ENCODE data around the gene SINHCAF.

SINHCAF gene

GRCh38 chr12:31342286-31342685, 16.3 kb upstream of the SINHCAF start:
- Histone ChIP-seq H3K4me3 (ENCODE audit: insufficient read depth in 1 of 2, low read depth in 1 of 2, low read length in 2 of 2) (no peak overlapping the region), H3K27ac (ENCODE audit: low read length, poor library complexity, severe bottlenecking) (no peak overlapping the region), H3K9me3 (ENCODE audit: control insufficient read depth, low read length) (no peaks in the 10 kb centered on the region), H3K27me3 (ENCODE audit: control insufficient read depth in 1 of 2, insufficient read depth in 1 of 2, low read length in 2 of 2) (peaks cover 7 to 10% of the 10 kb centered on the region in 2 experiments), H2AK5ac (ENCODE audit: low read length, severe bottlenecking) (no peak overlapping the region), H3K9ac (ENCODE audit: low read length) (no peak overlapping the region), H3K18ac (ENCODE audit: low read depth in 1 of 2, low read length in 2 of 2) (no peak overlapping the region), H2BK5ac (ENCODE audit: low read depth, low read length, poor library complexity, severe bottlenecking) (no peak overlapping the region), H3K4ac (ENCODE audit: low read depth in 1 of 2, low read length in 2 of 2) (no peak overlapping the region), H2BK120ac (ENCODE audit: low read depth, low read length) (no peak overlapping the region), H3K36me3 (ENCODE audit: control insufficient read depth in 1 of 2, insufficient read depth in 2 of 2, low read depth in 1 of 2, low read length in 2 of 2) (no peaks in the 10 kb centered on the region), H3K4me2 (ENCODE audit: low read length, poor library complexity, severe bottlenecking) (no peak overlapping the region), H3K14ac (ENCODE audit: low read length in 2 of 2) (no peak overlapping the region), H4K8ac (ENCODE audit: low read length) (no peak overlapping the region), H3K23ac (ENCODE audit: low read length in 2 of 2) (no peak overlapping the region), H2AFZ (ENCODE audit: low read depth, low read length) (no peak overlapping the region), H2BK15ac (ENCODE audit: low read depth, poor library complexity, severe bottlenecking) (no peak overlapping the region), H3K4me1 (ENCODE audit: control insufficient read depth, insufficient read depth, low read depth, low read length) (no peaks in the 10 kb centered on the region), H3K79me1 (replicated peaks; ENCODE audit: low read length, poor library complexity, severe bottlenecking) (no peaks in the 10 kb centered on the region), H4K91ac (ENCODE audit: low read length) (no peak overlapping the region), H2BK12ac (ENCODE audit: low read length in 2 of 2) (no peak overlapping the region)
- DNase-seq: no peak
- whole genome bisulfite sequencing: 40% methylated on average over 1 of the region's 1 CpG

- 85% methylated on average over 8 of the region's 10 CpGs for WGBS
- no peak overlapping the region for H3K4me3 ChIP-seq (ENCODE audit: insufficient read depth in 1 of 2, low read depth in 1 of 2, low read length in 2 of 2)
- H3K9me3 ChIP-seq (ENCODE audit: control insufficient read depth, low read length): no peaks in the 10 kb centered on the region
- H3K14ac ChIP-seq (ENCODE audit: low read length in 2 of 2): no peak overlapping the region
- H3K4me2 ChIP-seq (ENCODE audit: low read length, poor library complexity, severe bottlenecking): no peak overlapping the region
- no peak overlapping the region for H3K18ac ChIP-seq (ENCODE audit: low read depth in 1 of 2, low read length in 2 of 2)
- H3K79me1 ChIP-seq (replicated peaks; ENCODE audit: low read length, poor library complexity, severe bottlenecking): no peaks in the 10 kb centered on the region
- no peaks in the 10 kb centered on the region for H3K27me3 ChIP-seq (ENCODE audit: control insufficient read depth in 1 of 2, insufficient read depth in 1 of 2, low read length in 2 of 2)
- H3K9ac ChIP-seq (ENCODE audit: low read length): no peak overlapping the region
- H2BK12ac ChIP-seq (ENCODE audit: low read length in 2 of 2): no peak overlapping the region
- no peak overlapping the region for H2AFZ ChIP-seq (ENCODE audit: low read depth, low read length)
- H4K8ac ChIP-seq (ENCODE audit: low read length): no peak overlapping the region
- H2BK120ac ChIP-seq (ENCODE audit: low read depth, low read length): no peak overlapping the region
- H4K91ac ChIP-seq (ENCODE audit: low read length): no peak overlapping the region
- H3K4me1 ChIP-seq (ENCODE audit: control insufficient read depth, insufficient read depth, low read depth, low read length): no peaks in the 10 kb centered on the region
- H2BK5ac ChIP-seq (ENCODE audit: low read depth, low read length, poor library complexity, severe bottlenecking): no peak overlapping the region
- no peak for DNase-seq
- H2BK15ac ChIP-seq (ENCODE audit: low read depth, poor library complexity, severe bottlenecking): no peak overlapping the region
- no peaks in the 10 kb centered on the region for H3K36me3 ChIP-seq (ENCODE audit: control insufficient read depth in 1 of 2, insufficient read depth in 2 of 2, low read depth in 1 of 2, low read length in 2 of 2)
- no peak overlapping the region for H3K27ac ChIP-seq (ENCODE audit: low read length, poor library complexity, severe bottlenecking)
- no peak overlapping the region for H2AK5ac ChIP-seq (ENCODE audit: low read length, severe bottlenecking)
- H3K4ac ChIP-seq (ENCODE audit: low read depth in 1 of 2, low read length in 2 of 2): no peak overlapping the region
- H3K23ac ChIP-seq (ENCODE audit: low read length in 2 of 2): no peak overlapping the region
These were observed 14.1 kb upstream of the SINHCAF start for GRCh38 chr12:31339831-31340622.

DNA sequence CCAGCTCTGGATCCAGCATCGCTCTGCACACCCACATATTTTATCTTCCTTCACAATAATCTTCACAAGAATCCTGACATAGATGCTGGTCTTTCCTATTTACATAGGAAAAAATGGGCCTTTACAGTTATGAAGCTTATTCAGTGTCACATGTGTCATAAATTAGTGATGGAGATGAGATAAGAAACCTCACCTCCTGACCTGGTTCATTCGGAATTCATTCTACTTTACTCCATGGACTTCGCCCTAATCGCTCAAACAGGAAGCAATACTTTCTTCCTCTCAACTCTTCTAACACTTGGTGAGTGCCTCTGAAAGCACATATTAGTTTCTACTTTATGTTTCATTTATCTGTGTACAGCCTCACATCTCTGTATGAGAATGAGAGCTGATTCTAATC, 12.0 kb upstream of the SINHCAF start:
- no peak overlapping the region for H3K18ac ChIP-seq (ENCODE audit: low read depth in 1 of 2, low read length in 2 of 2)

GRCh38 chr12:31331242-31331641, 5.3 kb upstream of the SINHCAF start:
- no peaks in the 10 kb centered on the region for H3K9me3 ChIP-seq (ENCODE audit: control insufficient read depth, low read length)
- H2AK5ac ChIP-seq (ENCODE audit: low read length, severe bottlenecking): no peak overlapping the region
- H3K27ac ChIP-seq (ENCODE audit: low read length, poor library complexity, severe bottlenecking): no peak overlapping the region
- no peak for DNase-seq
- no peak overlapping the region for H2AFZ ChIP-seq (ENCODE audit: low read depth, low read length)
- H3K18ac ChIP-seq (ENCODE audit: low read depth in 1 of 2, low read length in 2 of 2): no peak overlapping the region
- no peak overlapping the region for H2BK15ac ChIP-seq (ENCODE audit: low read depth, poor library complexity, severe bottlenecking)
- no peak overlapping the region for H4K91ac ChIP-seq (ENCODE audit: low read length)
- H4K8ac ChIP-seq (ENCODE audit: low read length): no peak overlapping the region
- H3K4me3 ChIP-seq (ENCODE audit: insufficient read depth in 1 of 2, low read depth in 1 of 2, low read length in 2 of 2): no peak overlapping the region
- H3K4me1 ChIP-seq (ENCODE audit: control insufficient read depth, insufficient read depth, low read depth, low read length): peaks cover 2% of the 10 kb centered on the region
- WGBS: 63% methylated on average over 2 of the region's 4 CpGs
- H2BK12ac ChIP-seq (ENCODE audit: low read length in 2 of 2): no peak overlapping the region
- H3K23ac ChIP-seq (ENCODE audit: low read length in 2 of 2): no peak overlapping the region
- H2BK5ac ChIP-seq (ENCODE audit: low read depth, low read length, poor library complexity, severe bottlenecking): no peak overlapping the region
- H3K27me3 ChIP-seq (ENCODE audit: control insufficient read depth in 1 of 2, insufficient read depth in 1 of 2, low read length in 2 of 2): peaks cover 0 to 4% of the 10 kb centered on the region in 2 experiments
- H3K9ac ChIP-seq (ENCODE audit: low read length): no peak overlapping the region
- no peak overlapping the region for H3K4ac ChIP-seq (ENCODE audit: low read depth in 1 of 2, low read length in 2 of 2)
- H3K4me2 ChIP-seq (ENCODE audit: low read length, poor library complexity, severe bottlenecking): no peak overlapping the region
- H3K14ac ChIP-seq (ENCODE audit: low read length in 2 of 2): no peak overlapping the region
- H3K36me3 ChIP-seq (ENCODE audit: control insufficient read depth in 1 of 2, insufficient read depth in 2 of 2, low read depth in 1 of 2, low read length in 2 of 2): no peaks in the 10 kb centered on the region
- H3K79me1 ChIP-seq (replicated peaks; ENCODE audit: low read length, poor library complexity, severe bottlenecking): no peaks in the 10 kb centered on the region
- no peak overlapping the region for H2BK120ac ChIP-seq (ENCODE audit: low read depth, low read length)

More for the DNA sequence above, 12.0 kb upstream of the SINHCAF start:
- WGBS: 48% methylated on average over 3 of the region's 4 CpGs
- no peak overlapping the region for H4K8ac ChIP-seq (ENCODE audit: low read length)
- H2BK15ac ChIP-seq (ENCODE audit: low read depth, poor library complexity, severe bottlenecking): no peak overlapping the region
- H2AFZ ChIP-seq (ENCODE audit: low read depth, low read length): no peak overlapping the region
- no peak overlapping the region for H2BK120ac ChIP-seq (ENCODE audit: low read depth, low read length)
- no peak overlapping the region for H3K4ac ChIP-seq (ENCODE audit: low read depth in 1 of 2, low read length in 2 of 2)
- DNase-seq: no peak
- no peak overlapping the region for H2BK12ac ChIP-seq (ENCODE audit: low read length in 2 of 2)
- H2BK5ac ChIP-seq (ENCODE audit: low read depth, low read length, poor library complexity, severe bottlenecking): no peak overlapping the region
- no peak overlapping the region for H4K91ac ChIP-seq (ENCODE audit: low read length)
- H3K14ac ChIP-seq (ENCODE audit: low read length in 2 of 2): no peak overlapping the region
- H3K9me3 ChIP-seq (ENCODE audit: control insufficient read depth, low read length): no peaks in the 10 kb centered on the region
- H3K27me3 ChIP-seq (ENCODE audit: control insufficient read depth in 1 of 2, insufficient read depth in 1 of 2, low read length in 2 of 2): no peaks in the 10 kb centered on the region
- no peak overlapping the region for H3K4me3 ChIP-seq (ENCODE audit: insufficient read depth in 1 of 2, low read depth in 1 of 2, low read length in 2 of 2)
- H3K9ac ChIP-seq (ENCODE audit: low read length): no peak overlapping the region
- no peaks in the 10 kb centered on the region for H3K36me3 ChIP-seq (ENCODE audit: control insufficient read depth in 1 of 2, insufficient read depth in 2 of 2, low read depth in 1 of 2, low read length in 2 of 2)
- no peaks in the 10 kb centered on the region for H3K4me1 ChIP-seq (ENCODE audit: control insufficient read depth, insufficient read depth, low read depth, low read length)
- H3K27ac ChIP-seq (ENCODE audit: low read length, poor library complexity, severe bottlenecking): no peak overlapping the region
- no peak overlapping the region for H3K23ac ChIP-seq (ENCODE audit: low read length in 2 of 2)
- H3K4me2 ChIP-seq (ENCODE audit: low read length, poor library complexity, severe bottlenecking): no peak overlapping the region
- no peaks in the 10 kb centered on the region for H3K79me1 ChIP-seq (replicated peaks; ENCODE audit: low read length, poor library complexity, severe bottlenecking)
- no peak overlapping the region for H2AK5ac ChIP-seq (ENCODE audit: low read length, severe bottlenecking)
